Left colon (tissue), 2 donors: ENCODE results near the gene GJB6. TPM values are rescaled to one million over a fixed set of nuclear protein-coding genes. Genes with fewer than 3 reads are reported as not detected.

Source experiments
- ATAC-seq: fragments of 200-7000 bp; cut with Tn5 transposase; one replicate; pipeline ENCODE4 v1.9.1; 2020; ENCODE audit warnings: mild to moderate bottlenecking, moderate library complexity
- DNase-seq, 2 donors: peaks; one replicate each; pipeline ENCODE4 v3.0.0-alpha.2; 2020
- intact Hi-C, 2 donors: fragments of 100-400 bp; cut with DNase I in 1 of 2; cut with micrococcal nuclease in 1 of 2; formaldehyde crosslinking; loops; one replicate each; pipeline versions ENCODE4 v1.11.2 to v1.14.0; 2022; cut with DNase I, micrococcal nuclease
- total RNA-seq, 2 donors: library from RNA; stranded (reverse); fragmentation: NEBNext Ultra II Directional; extraction: Animal tissue kit (Norgen Biotek cat#: 25700); gene quantifications; one replicate each; pipeline ENCODE4 v1.2.1, GENCODE V29; 2021
- donor health status: DM: no; HTN: no; CAD: no.
- donor health status: DM: yes; HTN: yes; CAD: no.

The GJB6 gene
- total RNA-seq, 2 donors from 2014 or later, result not detected

DNA sequence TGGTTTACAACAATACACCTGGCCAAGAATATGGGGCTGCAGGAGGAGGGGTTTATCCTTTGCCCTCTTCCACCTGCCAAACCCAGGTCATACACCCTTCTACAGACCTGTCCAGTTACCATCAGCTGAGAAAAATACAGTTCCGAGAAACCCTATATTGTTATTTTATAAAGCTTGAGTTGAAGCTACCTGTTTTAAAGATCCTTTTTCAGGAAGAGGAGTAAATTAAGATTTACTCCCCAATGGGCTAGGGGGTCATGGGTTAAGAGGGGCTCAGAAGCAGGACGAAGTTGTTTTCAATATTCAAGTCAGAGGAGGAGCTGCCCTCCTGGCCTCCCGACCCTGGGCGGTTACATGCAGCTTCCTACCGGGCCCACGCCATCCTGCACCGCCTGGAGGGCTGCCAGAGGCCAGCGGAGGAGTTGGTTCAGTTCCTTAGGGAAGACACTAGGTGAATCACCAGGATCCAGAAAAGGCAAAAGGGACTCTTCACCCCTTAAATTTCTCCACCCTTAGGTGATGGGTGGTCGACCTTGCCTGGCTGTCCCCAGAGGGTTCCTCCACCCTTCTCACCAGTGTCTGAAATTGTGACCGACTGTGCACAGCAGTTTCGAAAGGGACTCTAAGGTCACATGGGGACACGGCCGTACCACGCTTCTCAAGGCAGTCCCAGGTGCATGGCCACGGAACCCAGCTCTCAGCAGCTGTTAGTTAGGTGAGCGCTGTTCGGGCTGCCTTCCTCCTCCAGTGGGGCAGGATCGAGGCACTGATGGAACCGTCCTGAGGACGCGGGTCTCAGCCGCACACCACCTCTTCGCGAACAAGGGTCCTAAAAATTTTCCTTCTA is 40.6 kb downstream of the GJB6 start:
- peak; percentile 78 to 79 for DNase-seq
- ATAC-seq, result peak; percentile 67
- intact Hi-C loops, result no loop called here

DNA sequence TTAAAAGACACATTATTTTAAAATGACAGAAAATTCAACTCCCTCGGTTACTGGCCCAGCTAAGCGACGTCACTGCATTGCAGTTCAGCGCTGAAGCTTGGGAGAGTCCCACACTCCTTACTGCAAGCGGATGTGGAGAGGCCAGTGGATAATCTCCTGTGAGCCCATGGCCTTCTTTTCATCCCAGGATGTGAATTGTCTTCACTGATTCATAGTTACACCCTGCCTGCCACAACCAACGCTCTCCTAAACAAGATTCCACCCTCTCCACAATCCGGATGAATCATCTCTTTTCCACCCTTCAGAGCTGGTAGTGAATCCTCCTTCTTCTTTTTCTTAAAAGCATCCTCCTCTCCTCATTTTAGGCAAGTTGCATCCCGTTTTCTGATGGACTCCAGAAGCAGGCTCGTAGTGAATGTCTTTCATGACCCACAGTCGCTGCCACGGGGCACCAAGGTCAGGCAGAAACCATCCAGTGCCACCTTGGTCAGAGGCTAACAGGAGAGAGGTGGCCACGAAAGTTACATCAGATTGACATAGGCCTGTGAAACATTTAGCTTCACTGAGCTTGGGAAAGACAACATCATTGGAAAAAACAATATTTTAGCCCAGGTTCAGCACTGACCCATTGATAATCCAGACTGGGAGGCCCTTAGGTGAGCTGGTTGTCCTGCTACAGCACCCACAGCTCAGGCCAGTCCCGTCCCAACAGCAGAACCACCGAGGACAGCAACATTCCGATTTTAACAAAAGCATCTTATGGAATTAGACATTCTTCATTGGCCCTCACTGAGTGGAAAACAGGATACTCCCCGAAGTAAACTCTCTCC is 41.4 kb downstream of the GJB6 start:
- intact Hi-C loops, result no loop called here
- no peak for ATAC-seq
- no peak for DNase-seq

DNA sequence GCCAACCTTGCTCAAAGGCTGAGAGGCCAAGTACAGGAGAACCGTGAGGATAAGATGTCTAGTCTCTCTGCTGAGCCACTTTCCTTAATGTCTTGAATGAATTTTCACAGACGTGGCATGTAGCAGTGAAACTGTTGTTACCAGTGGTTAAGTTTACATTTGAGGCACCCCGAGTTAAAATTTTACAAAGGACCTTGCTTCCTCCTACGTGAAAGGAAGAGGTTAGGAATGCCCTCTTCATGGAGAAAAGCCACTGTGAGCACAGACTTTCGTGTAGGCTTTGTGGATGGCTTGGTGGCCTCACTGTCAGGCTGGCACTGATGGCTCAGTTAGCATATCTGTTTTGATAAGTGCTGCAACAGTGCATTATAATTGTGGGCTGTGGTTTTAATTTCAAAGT is 42.0 kb downstream of the GJB6 start:
- intact Hi-C loops, result no loop called here
- ATAC-seq (no peak), DNase-seq (no peak)

DNA sequence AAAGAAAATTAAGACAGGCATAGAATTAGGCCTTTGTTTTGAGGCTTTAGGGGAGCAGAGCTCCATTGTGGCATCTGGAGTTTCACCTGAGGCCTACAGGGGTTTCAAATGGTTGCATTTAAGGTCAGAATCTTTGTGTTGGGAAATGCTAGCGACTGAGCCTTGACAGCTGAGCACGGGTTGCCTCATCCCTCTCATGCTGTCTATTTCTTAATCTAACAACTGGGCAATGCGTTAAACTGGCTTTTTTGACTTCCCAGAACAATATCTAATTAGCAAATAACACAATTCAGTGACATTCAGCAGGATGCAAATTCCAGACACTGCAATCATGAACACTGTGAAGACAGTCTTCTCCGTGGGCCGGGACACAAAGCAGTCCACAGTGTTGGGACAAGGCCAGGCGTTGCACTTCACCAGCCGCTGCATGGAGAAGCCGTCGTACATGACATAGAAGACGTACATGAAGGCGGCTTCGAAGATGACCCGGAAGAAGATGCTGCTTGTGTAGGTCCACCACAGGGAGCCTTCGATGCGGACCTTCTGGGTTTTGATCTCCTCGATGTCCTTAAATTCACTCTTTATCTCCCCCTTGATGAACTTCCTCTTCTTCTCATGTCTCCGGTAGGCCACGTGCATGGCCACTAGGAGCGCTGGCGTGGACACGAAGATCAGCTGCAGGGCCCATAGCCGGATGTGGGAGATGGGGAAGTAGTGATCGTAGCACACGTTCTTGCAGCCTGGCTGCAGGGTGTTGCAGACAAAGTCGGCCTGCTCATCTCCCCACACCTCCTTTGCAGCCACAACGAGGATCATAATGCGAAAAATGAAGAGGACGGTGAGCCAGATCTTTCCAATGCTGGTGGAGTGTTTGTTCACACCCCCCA is 43.2 kb downstream of the GJB6 start:
- intact Hi-C loops, result loop anchor here in 1 of 2 donors (10.0 kb wide), 1 partner anchor 736 kb away; no protein-coding TSS in a partner anchor
- DNase-seq, result peak; percentile 48 to 55
- peak; percentile 31 for ATAC-seq

DNA sequence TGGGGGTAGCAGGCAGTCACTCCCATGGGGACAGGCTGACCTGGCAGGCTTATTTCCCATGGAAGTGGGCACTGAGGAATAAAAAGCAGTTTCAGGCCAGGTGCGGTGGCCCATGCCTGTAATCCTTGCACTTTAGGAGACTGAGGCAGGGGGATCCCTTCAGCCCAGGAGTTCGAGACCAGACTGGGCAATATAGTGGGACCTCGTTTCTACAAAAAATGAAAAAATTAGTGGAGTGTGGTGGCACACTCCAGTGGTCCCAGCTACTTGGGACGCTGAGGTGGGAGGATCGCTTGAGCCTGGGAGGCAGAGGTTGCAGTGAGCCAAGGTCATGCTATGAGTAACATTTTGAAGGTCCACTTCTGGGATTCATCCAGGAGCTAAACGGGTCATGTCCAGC is 45.3 kb downstream of the GJB6 start:
- intact Hi-C loops, result loop anchor here in 1 of 2 donors (10.0 kb wide), 1 partner anchor 738 kb away; no protein-coding TSS in a partner anchor
- ATAC-seq, result no peak
- no peak for DNase-seq

DNA sequence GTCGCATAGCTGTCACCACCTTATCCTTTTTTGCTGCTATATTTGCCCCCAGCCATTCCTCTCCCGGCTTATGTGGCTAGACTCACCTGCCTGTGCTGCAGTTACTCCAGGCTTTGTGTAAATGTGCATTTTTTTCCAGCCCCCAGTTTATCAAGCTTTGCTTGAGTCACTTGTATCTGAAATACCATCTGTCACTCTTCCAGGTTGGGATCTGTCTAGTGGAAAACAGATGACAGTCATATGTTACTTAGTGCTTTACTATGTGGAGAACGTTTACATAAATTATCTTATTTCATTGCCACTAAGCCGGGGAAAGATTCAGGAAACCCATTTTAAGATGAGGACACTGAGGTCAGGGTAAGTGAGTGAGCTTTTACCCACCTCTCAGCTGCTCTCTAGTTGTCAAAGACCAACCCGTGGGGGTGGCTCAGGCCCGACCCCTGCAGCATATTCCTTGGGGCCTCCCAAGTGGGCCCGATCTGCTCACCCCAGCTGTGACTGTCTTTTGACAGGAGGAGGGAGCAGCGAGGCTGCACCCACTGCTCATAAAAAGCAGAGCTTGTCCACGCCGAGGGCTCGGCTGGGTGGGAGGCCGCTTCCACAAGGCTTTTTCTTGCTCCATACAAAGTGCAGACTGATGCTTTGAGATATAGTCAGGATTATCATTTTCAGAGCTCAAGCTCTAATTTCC is 46.6 kb downstream of the GJB6 start:
- DNase-seq (no peak), ATAC-seq (no peak)
- intact Hi-C loops, result loop anchor here in 1 of 2 donors (10.0 kb wide), 1 partner anchor 739 kb away; no protein-coding TSS in a partner anchor

DNA sequence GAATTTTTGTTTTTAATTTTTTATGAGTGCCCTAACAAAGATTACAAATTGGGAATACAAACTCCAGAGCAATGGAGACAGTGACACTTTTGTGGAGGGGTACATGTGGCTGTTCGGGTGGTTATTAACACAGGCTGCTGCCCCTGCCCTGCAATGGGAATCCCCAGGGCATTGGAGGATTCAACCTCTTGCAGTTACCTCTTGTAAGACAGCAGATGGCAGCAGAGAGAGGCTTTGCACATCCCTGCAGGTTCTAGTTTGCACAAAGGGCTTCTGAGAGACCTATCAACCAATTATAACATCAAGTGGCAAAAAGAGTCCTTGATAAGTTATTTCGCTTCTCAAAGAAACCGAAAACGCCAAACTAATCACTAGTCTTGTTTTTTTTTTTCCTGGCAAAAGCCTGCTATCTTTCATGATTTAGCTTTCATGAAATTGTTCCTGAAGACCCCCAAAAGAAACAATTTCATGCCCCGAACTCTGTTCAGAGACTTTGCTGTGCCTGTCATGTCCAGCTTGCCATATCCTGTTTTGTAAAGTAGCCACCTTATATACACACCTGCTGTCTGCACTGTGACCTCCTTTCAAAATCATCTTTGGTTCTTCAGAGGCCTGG is 49.8 kb downstream of the GJB6 start:
- peak; percentile 85 for ATAC-seq
- no peak for DNase-seq
- intact Hi-C loops, result loop anchor here in 1 of 2 donors (10.0 kb wide), 1 partner anchor 742 kb away; no protein-coding TSS in a partner anchor

DNA sequence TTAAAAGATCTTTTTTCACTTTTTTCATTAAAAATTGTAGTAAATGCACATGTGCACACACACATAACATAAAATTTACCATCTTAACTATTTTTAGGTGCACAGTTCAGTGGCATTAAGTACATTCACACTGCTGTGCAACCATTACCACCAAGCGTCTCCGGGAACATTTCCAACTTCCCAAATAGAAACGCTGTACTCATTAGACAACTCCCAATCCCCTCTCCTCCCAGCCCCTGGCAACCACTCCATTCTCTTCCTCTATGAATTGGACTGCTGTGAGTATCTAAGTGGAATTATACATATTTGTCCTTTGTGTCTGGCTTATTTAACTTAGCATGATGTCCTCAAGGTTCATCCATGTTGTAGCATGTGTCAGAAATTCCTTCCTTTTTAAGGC is 50.9 kb downstream of the GJB6 start:
- ATAC-seq, result no peak
- no peak for DNase-seq
- intact Hi-C loops, result loop anchor here in 1 of 2 donors (10.0 kb wide), 1 partner anchor 744 kb away; no protein-coding TSS in a partner anchor

DNA sequence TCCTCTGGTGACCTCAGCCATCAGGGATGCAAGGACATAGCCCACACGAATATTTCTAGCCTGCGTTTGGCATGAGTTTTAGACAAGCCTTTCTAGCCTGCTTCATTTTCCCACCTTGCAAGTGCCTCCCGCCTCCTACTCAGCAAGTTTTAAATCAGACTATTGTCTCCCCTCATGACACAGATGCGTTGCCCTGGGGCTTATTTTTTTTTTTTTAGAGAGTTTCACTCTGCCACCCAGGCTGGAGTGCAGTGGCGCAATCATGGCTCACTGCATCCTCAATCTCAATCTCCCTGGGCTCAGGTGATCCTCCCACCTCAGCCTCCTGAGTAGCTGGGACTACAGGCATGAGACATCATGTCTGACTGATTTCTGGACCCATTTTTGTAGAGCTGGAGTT is 54.0 kb downstream of the GJB6 start:
- DNase-seq, result no peak
- ATAC-seq, result no peak
- intact Hi-C loops, result no loop called here

DNA sequence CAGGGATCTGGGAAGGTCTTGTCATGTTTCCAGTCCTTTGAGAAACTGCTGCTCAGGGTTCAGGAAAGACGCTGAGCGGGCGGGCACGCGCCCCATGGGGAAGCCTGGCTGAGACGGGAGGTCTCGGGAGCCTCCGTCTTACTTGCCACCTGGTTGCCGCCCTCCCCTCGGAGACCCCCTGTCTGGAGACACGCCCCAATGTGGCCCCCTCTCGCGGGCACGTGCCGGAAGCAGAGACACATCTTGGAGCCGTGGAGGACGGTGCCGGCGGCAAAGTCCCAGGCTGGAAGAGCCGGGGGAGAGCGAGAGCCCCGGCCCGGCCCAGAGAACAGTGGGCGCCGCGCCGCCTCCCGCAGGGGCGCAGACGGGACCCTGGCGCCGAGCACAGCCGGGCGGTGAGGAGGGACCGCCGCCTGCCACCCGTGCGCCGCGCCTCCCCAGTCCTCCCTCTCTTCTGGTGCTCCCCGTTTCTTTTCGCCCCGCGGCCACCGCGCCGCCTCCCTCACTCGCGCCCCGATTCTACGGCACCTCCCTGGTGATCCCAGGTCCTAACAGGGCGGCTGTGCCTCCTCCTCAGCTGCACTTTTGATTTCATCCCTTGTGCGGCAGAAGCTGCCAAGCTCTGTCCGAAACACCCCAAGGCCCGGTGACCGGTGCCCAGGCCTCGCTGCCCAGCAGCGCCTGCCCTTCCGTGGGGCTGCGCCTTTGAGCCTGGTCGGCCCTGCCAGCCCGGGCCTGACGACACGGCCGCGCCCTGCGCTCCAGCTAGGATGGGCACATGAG is 54.9 kb downstream of the GJB6 start:
- ATAC-seq (peak; percentile 10), DNase-seq (no peak)
- intact Hi-C loops, result no loop called here

DNA sequence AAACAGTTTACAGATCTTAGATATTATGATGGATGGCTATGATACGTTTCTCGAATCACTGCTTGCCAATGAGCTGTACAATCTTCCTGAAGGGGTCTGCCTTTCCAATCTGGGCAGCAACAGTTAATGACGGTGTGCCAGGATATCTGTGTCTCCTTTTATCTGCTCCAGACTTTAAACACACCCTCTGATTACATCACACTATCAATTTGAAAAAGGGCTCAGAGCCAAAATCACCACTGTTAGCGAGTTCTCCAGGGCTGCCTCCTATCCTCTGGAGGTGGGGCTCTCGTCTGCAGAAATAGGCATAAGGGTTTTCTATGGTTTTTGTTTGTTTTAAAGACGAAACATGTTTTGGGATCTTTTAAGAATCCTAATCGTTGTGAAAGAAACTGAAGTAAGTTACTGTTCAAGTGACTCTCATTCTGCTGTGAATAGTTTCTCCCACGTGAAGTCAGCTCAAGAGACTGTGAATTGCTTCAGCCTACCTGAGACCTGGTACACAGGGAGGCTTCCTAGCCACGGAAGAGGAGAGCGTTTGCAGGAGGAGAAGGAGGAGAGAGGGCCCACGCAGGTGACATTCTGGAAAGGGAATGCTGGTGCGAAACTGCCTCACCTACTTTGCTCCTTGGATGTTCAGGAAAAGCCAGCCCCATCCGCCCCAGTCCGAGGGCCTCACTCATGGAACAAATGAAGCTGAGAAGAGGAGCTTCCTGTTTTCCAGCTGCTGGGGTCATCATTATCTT is 56.0 kb downstream of the GJB6 start:
- ATAC-seq, result no peak
- intact Hi-C loops, result no loop called here
- DNase-seq, result no peak

DNA sequence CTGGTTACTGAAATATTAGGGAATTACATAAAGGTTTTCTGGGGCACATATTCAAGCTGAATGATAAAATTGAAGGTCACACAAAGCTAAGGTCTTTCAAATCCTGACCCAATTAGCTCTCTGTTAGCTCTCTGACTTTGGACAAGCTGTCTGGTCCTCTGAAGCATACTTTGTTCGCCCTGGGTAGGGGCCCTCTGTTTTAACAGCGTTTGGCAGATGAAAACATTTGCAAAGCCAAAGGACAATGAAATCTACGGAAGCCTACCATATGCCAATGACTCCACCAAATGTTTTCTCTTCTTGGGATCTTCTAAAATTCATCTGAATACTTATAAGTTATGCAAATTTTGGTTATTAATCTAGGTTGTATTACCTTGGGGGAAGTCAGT is 56.7 kb downstream of the GJB6 start:
- no peak for ATAC-seq
- intact Hi-C loops, result no loop called here

DNA sequence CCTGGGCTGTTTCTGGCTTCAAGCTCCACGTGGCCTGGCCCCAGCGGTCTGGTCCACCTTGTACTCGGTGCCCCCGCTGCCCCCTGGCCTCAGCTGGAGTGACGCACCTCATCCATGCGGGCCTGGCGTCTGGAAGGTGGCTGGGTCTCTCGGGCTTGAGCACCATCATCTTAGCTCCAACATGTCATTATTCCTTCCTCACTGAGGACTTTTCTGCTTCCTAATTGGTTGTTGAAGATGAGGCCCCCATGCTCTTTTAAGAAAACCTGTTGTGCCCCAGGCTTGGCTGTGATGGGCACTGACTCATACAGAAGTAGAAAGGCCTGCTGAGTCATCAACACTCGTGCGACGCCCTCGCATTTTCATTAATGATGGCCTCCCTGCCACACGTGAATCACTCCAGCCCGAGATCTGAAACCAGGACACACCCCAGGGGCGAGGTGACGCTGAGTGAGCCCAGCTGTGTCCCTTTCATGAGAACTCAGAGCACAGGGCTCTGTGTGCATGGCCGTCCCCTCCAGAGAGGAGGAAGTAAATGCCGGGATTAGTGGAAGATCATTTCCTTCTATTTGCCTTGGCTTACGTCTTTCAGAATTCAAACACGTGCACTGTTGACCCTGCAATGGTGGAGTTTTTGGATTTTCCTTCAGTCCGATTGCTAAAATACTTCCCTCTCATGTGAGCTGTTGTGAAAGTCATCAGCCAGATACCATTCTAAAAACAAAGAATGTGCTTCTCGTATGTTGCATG is 57.3 kb downstream of the GJB6 start:
- intact Hi-C loops, result no loop called here
- DNase-seq (peak; percentile 60 to 90), ATAC-seq (peak; percentile 91)

More for the DNA sequence above, 56.7 kb downstream of the GJB6 start:
- no peak for DNase-seq

DNA sequence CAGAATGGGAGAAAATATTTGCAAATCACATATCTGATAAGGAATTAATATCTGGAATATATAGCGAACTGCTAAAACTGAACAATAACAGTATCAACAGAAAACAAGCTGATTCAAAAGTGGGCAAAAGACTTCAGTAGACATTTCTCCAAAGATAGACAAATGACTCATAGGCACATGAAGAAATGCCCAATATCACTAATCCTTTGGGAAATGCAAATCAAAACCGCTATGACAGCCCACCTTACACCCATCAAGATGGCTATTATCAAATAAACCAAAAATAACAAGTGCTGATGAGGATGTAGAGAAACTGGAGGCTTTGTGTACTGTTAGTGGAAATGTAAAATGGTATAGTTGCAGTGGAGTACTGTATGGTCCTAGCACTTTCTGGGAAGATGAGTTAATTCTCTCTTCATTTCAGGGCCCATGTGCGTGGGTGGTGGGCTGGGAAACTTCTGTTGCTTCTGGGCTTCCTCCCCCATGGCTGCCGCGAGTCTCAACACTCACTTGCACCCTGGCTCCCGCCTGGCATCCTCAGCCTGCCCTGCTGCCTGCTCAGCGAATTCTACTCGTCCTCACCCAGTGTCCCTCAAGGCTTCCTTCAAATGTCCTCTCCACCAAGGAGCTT is 58.9 kb downstream of the GJB6 start:
- intact Hi-C loops, result no loop called here
- no peak for ATAC-seq
- no peak for DNase-seq
